ENCODE results near the gene RBBP5. TPM values are rescaled to one million over a fixed set of nuclear protein-coding genes. Genes with fewer than 3 reads are reported as not detected.

RBBP5 gene
- total RNA-seq, 1 donor from 2014 or later, result 19.7 TPM

- Mint-ChIP-seq H3K4me1 (no peaks in the 10 kb centered on the region), H3K27me3 (no peaks in the 10 kb centered on the region), H3K36me3 (ENCODE audit: low read depth) (peaks cover 6% of the 10 kb centered on the region), H3K4me3 (no peak overlapping the region), H3K27ac (no peak overlapping the region), H3K9me3 (no peaks in the 10 kb centered on the region)
- ATAC-seq (ENCODE audit: low read depth) (no peak), DNase-seq (no peak)
- POLR2A ChIA-PET, result no interaction called here
- TF ChIP-seq, protein P1, sequence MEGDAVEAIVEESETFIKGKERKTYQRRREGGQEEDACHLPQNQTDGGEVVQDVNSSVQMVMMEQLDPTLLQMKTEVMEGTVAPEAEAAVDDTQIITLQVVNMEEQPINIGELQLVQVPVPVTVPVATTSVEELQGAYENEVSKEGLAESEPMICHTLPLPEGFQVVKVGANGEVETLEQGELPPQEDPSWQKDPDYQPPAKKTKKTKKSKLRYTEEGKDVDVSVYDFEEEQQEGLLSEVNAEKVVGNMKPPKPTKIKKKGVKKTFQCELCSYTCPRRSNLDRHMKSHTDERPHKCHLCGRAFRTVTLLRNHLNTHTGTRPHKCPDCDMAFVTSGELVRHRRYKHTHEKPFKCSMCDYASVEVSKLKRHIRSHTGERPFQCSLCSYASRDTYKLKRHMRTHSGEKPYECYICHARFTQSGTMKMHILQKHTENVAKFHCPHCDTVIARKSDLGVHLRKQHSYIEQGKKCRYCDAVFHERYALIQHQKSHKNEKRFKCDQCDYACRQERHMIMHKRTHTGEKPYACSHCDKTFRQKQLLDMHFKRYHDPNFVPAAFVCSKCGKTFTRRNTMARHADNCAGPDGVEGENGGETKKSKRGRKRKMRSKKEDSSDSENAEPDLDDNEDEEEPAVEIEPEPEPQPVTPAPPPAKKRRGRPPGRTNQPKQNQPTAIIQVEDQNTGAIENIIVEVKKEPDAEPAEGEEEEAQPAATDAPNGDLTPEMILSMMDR (IDR thresholded peaks at IDR 0.05), result no peak
- intact Hi-C loops (cut with micrococcal nuclease), result no loop called here
- CTCF ChIA-PET, result no interaction called here
These were observed 43.9 kb downstream of the RBBP5 start for GRCh38 chr1:205077934-205078311.

GRCh38 chr1:205077158-205077933 lies 44.4 kb downstream of the RBBP5 start:
- DNase-seq (no peak), ATAC-seq (ENCODE audit: low read depth) (no peak)
- CTCF ChIA-PET, result no interaction called here
- no peak overlapping the region for H3K27ac Mint-ChIP-seq
- H3K9me3 Mint-ChIP-seq, result no peaks in the 10 kb centered on the region
- intact Hi-C loops (cut with micrococcal nuclease), result no loop called here
- no peaks in the 10 kb centered on the region for H3K27me3 Mint-ChIP-seq
- POLR2A ChIA-PET, result no interaction called here
- H3K36me3 Mint-ChIP-seq (ENCODE audit: low read depth), result peaks cover 1% of the 10 kb centered on the region
- TF ChIP-seq, protein P1 (IDR thresholded peaks at IDR 0.05), result no peak
- no peaks in the 10 kb centered on the region for H3K4me1 Mint-ChIP-seq
- no peak overlapping the region for H3K4me3 Mint-ChIP-seq

DNA sequence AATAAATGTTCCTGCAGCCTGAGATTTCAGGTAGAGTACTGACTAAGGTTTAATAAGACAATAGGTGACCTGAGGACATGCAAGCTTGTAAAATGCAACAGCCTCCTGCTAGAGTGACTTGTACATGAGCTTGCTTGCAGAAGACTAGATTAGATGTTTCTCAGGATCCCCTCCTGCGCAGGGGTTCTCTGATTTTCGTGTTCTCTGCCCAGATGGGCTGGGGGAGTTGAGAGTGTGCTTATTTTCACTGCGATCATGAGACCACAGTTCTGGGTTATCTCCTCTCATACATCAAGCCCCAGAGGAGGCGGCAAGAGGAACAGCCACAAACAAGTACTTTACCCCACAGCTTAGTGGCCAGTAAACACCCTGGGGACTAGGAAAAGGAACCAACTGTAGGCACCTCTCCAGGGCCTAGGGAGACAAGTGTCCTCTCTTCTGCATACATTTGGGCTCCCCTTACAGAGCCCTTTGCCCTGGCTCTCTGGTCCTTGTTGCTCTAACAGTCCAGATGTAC lies 45.5 kb downstream of the RBBP5 start:
- H3K4me3 Mint-ChIP-seq, result no peak overlapping the region
- TF ChIP-seq, protein P1 (IDR thresholded peaks at IDR 0.05), result no peak
- ATAC-seq (ENCODE audit: low read depth) (no peak), DNase-seq (no peak)
- H3K27ac Mint-ChIP-seq, result no peak overlapping the region
- H3K27me3 Mint-ChIP-seq, result no peaks in the 10 kb centered on the region
- intact Hi-C loops (cut with micrococcal nuclease), result no loop called here
- ChIA-PET POLR2A (no interaction called here), CTCF (interaction anchor here (1.2 kb wide), 1 partner anchor 15 kb away, joined by 4 read pairs; no protein-coding TSS in a partner anchor)
- no peaks in the 10 kb centered on the region for H3K36me3 Mint-ChIP-seq (ENCODE audit: low read depth)
- H3K4me1 Mint-ChIP-seq, result no peaks in the 10 kb centered on the region
- H3K9me3 Mint-ChIP-seq, result no peaks in the 10 kb centered on the region

DNA sequence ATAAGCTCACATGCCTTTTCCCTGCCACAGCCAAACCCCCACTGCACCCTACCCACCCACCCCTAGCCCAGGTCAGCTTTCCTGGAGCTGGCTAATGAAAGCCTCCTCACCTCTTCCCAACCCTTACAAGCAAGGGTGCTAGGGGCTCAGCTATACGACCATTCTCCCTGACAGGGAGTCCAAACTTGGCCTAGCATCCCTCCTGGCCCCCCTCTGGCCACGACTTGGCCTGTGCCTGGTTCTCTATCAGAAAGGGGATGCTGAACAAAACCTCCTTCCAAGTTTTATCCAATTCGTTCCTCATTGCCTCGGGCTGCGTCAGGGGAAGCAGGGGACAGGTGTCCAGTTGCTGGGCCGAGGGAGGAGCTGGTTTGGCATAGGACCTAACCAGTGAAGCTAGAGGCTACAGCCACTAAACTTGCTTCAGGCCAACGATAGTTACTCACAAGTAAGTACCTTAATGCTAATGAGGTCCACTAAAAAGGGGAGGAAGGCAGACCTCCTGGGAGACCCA lies 46.1 kb downstream of the RBBP5 start:
- DNase-seq (no peak), ATAC-seq (ENCODE audit: low read depth) (no peak)
- TF ChIP-seq, protein P1 (IDR thresholded peaks at IDR 0.05), result no peak
- no peaks in the 10 kb centered on the region for H3K4me1 Mint-ChIP-seq
- ChIA-PET CTCF (interaction anchor here (1.2 kb wide), 1 partner anchor 14 kb away, joined by 4 read pairs; no protein-coding TSS in a partner anchor), POLR2A (no interaction called here)
- intact Hi-C loops (cut with micrococcal nuclease), result no loop called here
- H3K4me3 Mint-ChIP-seq, result no peak overlapping the region
- H3K36me3 Mint-ChIP-seq (ENCODE audit: low read depth), result no peaks in the 10 kb centered on the region
- no peaks in the 10 kb centered on the region for H3K27me3 Mint-ChIP-seq
- H3K9me3 Mint-ChIP-seq, result no peaks in the 10 kb centered on the region
- H3K27ac Mint-ChIP-seq, result no peak overlapping the region

GRCh38 chr1:205074513-205074912 lies 47.3 kb downstream of the RBBP5 start:
- intact Hi-C loops (cut with micrococcal nuclease), result no loop called here

More at GRCh38 chr1:205074513-205074912, 47.3 kb downstream of the RBBP5 start:
- no peaks in the 10 kb centered on the region for H3K9me3 Mint-ChIP-seq
- ChIA-PET CTCF (no interaction called here), POLR2A (no interaction called here)
- H3K27me3 Mint-ChIP-seq, result no peaks in the 10 kb centered on the region
- H3K36me3 Mint-ChIP-seq (ENCODE audit: low read depth), result no peaks in the 10 kb centered on the region
- DNase-seq (no peak), ATAC-seq (ENCODE audit: low read depth) (no peak)
- no peaks in the 10 kb centered on the region for H3K4me1 Mint-ChIP-seq
- TF ChIP-seq, protein P1 (IDR thresholded peaks at IDR 0.05), result no peak
- H3K27ac Mint-ChIP-seq, result no peak overlapping the region
- H3K4me3 Mint-ChIP-seq, result no peak overlapping the region

All from activated B cell treated with CpG ODN at 0.5 μM for 24 hours (primary cell).